Skeletal muscle tissue (tissue), 4 donors: ENCODE data around the gene MXD4. TPM values are rescaled to one million over a fixed set of nuclear protein-coding genes. Genes with fewer than 3 reads are reported as not detected.

ENCODE experiments used
- H3K27ac ChIP-seq: one replicate; pipeline ENCODE4 v1.7.0; 2013; ENCODE audit warnings: mild to moderate bottlenecking, low read depth, low read length, inconsistent platforms
- H3K27me3 ChIP-seq, 3 donors: one replicate each; pipeline ENCODE4 v1.7.0; 2013; ENCODE audit warnings: low read length in 3 of 3; ENCODE audit not compliant: control insufficient read depth in 3 of 3, insufficient read depth in 3 of 3
- H3K36me3 ChIP-seq, 3 donors: one replicate each; pipeline ENCODE4 v1.7.0; 2013; ENCODE audit warnings: low read length in 3 of 3; ENCODE audit not compliant: control insufficient read depth in 3 of 3, insufficient read depth in 3 of 3
- H3K4me1 ChIP-seq, 3 donors: one replicate each; pipeline ENCODE4 v1.7.0; 2013; ENCODE audit warnings: low read length in 3 of 3, mild to moderate bottlenecking in 3 of 3; ENCODE audit not compliant: control insufficient read depth in 3 of 3, insufficient read depth in 3 of 3
- H3K4me3 ChIP-seq, 3 donors: one replicate each; pipeline ENCODE4 v1.7.0; 2013; ENCODE audit warnings: low read length in 3 of 3
- H3K9ac ChIP-seq, 3 donors: one replicate each; pipeline ENCODE4 v1.7.0; 2013; ENCODE audit warnings: low read length in 3 of 3, mild to moderate bottlenecking in 3 of 3, moderate library complexity in 2 of 3, low read depth in 1 of 3
- H3K9me3 ChIP-seq, 3 donors: one replicate each; pipeline ENCODE4 v1.7.0; 2013; ENCODE audit warnings: low read length in 3 of 3; ENCODE audit not compliant: control insufficient read depth in 3 of 3
- total RNA-seq: library from RNA; depleted of rRNA; stranded (reverse); fragments of >200 nt; gene quantifications from one replicate; pipeline ENCODE4 v1.2.3, GENCODE V29; 2014
- donor health status: Osteomylitis.

MXD4 gene
- total RNA-seq, 1 donor from 2014 or later = 21.4 TPM

GRCh38 chr4:2256156-2256731, 5.7 kb downstream of the MXD4 start:
- peaks cover 64 to 74% (median 72%) of the 10 kb centered on the region in 3 donors for H3K4me1 ChIP-seq
- H3K9me3 ChIP-seq = no peaks in the 10 kb centered on the region
- peaks cover 28 to 47% (median 36%) of the 10 kb centered on the region in 3 donors for H3K36me3 ChIP-seq
- H3K27me3 ChIP-seq = no peaks in the 10 kb centered on the region
- H3K27ac ChIP-seq = peak overlapping the region; percentile 47
- peak overlapping the region; percentile 38 to 73 (median 51) for H3K9ac ChIP-seq
- no peak overlapping the region for H3K4me3 ChIP-seq

GRCh38 chr4:2255501-2256155, 6.3 kb downstream of the MXD4 start:
- Histone ChIP-seq H3K4me3 (no peak overlapping the region), H3K36me3 (peaks cover 34 to 53% (median 42%) of the 10 kb centered on the region in 3 donors), H3K9me3 (no peaks in the 10 kb centered on the region), H3K27ac (peak overlapping the region; percentile 47), H3K4me1 (peaks cover 62 to 73% (median 69%) of the 10 kb centered on the region in 3 donors), H3K27me3 (no peaks in the 10 kb centered on the region), H3K9ac (peak overlapping the region; percentile 38 to 73 (median 51))

- Histone ChIP-seq H3K27ac (no peak overlapping the region), H3K27me3 (no peaks in the 10 kb centered on the region), H3K4me3 (no peak overlapping the region), H3K9ac (peak overlapping the region in 1 of 3 donors; percentile 25), H3K9me3 (no peaks in the 10 kb centered on the region), H3K36me3 (peaks cover 41 to 57% (median 47%) of the 10 kb centered on the region in 3 donors), H3K4me1 (peaks cover 55 to 65% (median 62%) of the 10 kb centered on the region in 3 donors)
Observed at GRCh38 chr4:2254665-2255500, 7.0 kb downstream of the MXD4 start.

GRCh38 chr4:2253160-2254084, 8.5 kb downstream of the MXD4 start:
- H3K9ac ChIP-seq = peak overlapping the region in 2 of 3 donors; percentile 2 to 50
- no peak overlapping the region for H3K27ac ChIP-seq
- H3K4me1 ChIP-seq = peaks cover 40 to 50% (median 47%) of the 10 kb centered on the region in 3 donors

GRCh38 chr4:2252530-2253091, 9.3 kb downstream of the MXD4 start:
- H3K27ac ChIP-seq = no peak overlapping the region
- peak overlapping the region in 1 of 3 donors; percentile 50 for H3K9ac ChIP-seq
- no peak overlapping the region for H3K4me3 ChIP-seq
- H3K9me3 ChIP-seq = no peaks in the 10 kb centered on the region
- peaks cover 32 to 42% (median 40%) of the 10 kb centered on the region in 3 donors for H3K4me1 ChIP-seq
- H3K27me3 ChIP-seq = no peaks in the 10 kb centered on the region
- H3K36me3 ChIP-seq = peaks cover 45 to 66% (median 56%) of the 10 kb centered on the region in 3 donors

More at GRCh38 chr4:2253160-2254084, 8.5 kb downstream of the MXD4 start:
- H3K9me3 ChIP-seq = no peaks in the 10 kb centered on the region
- peaks cover 48 to 68% (median 52%) of the 10 kb centered on the region in 3 donors for H3K36me3 ChIP-seq
- no peak overlapping the region for H3K4me3 ChIP-seq
- no peaks in the 10 kb centered on the region for H3K27me3 ChIP-seq

- Histone ChIP-seq H3K4me1 (peaks cover 25 to 36% (median 33%) of the 10 kb centered on the region in 3 donors), H3K9ac (no peak overlapping the region), H3K36me3 (peaks cover 41 to 61% (median 53%) of the 10 kb centered on the region in 3 donors), H3K9me3 (no peaks in the 10 kb centered on the region), H3K27ac (no peak overlapping the region), H3K4me3 (no peak overlapping the region), H3K27me3 (no peaks in the 10 kb centered on the region)
Observed at GRCh38 chr4:2251795-2252529, 9.9 kb downstream of the MXD4 start.

- peaks cover 43 to 61% (median 53%) of the 10 kb centered on the region in 3 donors for H3K36me3 ChIP-seq
Observed at GRCh38 chr4:2251073-2251794, 10.7 kb downstream of the MXD4 start.

GRCh38 chr4:2250357-2251072, 11.4 kb downstream of the MXD4 start:
- no peaks in the 10 kb centered on the region for H3K27me3 ChIP-seq
- H3K36me3 ChIP-seq = peaks cover 43 to 61% (median 53%) of the 10 kb centered on the region in 3 donors
- H3K4me1 ChIP-seq = peaks cover 11 to 28% (median 19%) of the 10 kb centered on the region in 3 donors
- no peak overlapping the region for H3K27ac ChIP-seq
- H3K9me3 ChIP-seq = no peaks in the 10 kb centered on the region
- H3K4me3 ChIP-seq = no peak overlapping the region
- no peak overlapping the region for H3K9ac ChIP-seq

More at GRCh38 chr4:2251073-2251794, 10.7 kb downstream of the MXD4 start:
- Histone ChIP-seq H3K4me1 (peaks cover 18 to 29% (median 26%) of the 10 kb centered on the region in 3 donors), H3K4me3 (no peak overlapping the region), H3K27me3 (no peaks in the 10 kb centered on the region), H3K9me3 (no peaks in the 10 kb centered on the region), H3K9ac (no peak overlapping the region), H3K27ac (no peak overlapping the region)
